ENCODE results near the gene NEDD8.

- TF ChIP-seq CTCF (IDR thresholded peaks at IDR 0.05; ENCODE audit: insufficient read depth, low read depth, low read length), result no peak
- no peak for TF ChIP-seq EZH2 (IDR thresholded peaks at IDR 0.05; ENCODE audit: insufficient read depth, low read length)
Observed at GRCh38 chr14:24194873-24195185, 37.3 kb downstream of the NEDD8 start.

Data from astrocyte (in vitro differentiated cells and primary cell).